Thymus (tissue), 11 donors: ENCODE results near the gene CLK4. TPM values are rescaled to one million over a fixed set of nuclear protein-coding genes. Genes with fewer than 3 reads are reported as not detected.
A peak's percentile ranks its signal among the peaks of the same experiment; 100 is the strongest.

Source experiments
- DNase-seq, 9 donors: peaks; one replicate each; pipeline ENCODE4 v3.0.0-alpha.2; 2013; ENCODE audit warnings: low spot score in 9 of 9, low read depth in 6 of 9, missing footprints in 1 of 9
- H3K27ac ChIP-seq, 2 donors: one replicate each; pipeline ENCODE4 v1.5.1; 2013; ENCODE audit warnings: control low read depth in 1 of 2, low read depth in 1 of 2, low read length in 1 of 2, mild to moderate bottlenecking in 1 of 2, moderate library complexity in 1 of 2
- H3K27me3 ChIP-seq, 2 donors: one replicate each; pipeline ENCODE4 v1.5.1; 2013; ENCODE audit warnings: low read length in 1 of 2; ENCODE audit not compliant: control insufficient read depth in 2 of 2, insufficient read depth in 1 of 2
- H3K36me3 ChIP-seq, 2 donors: one replicate each; pipeline ENCODE4 v1.5.1; 2013; ENCODE audit warnings: low read length in 1 of 2, mild to moderate bottlenecking in 1 of 2, moderate library complexity in 1 of 2; ENCODE audit not compliant: control insufficient read depth in 2 of 2, insufficient read depth in 2 of 2
- H3K4me1 ChIP-seq, 2 donors: one replicate each; pipeline ENCODE4 v1.5.1; 2013; ENCODE audit warnings: low read length in 2 of 2; ENCODE audit not compliant: control insufficient read depth in 2 of 2, insufficient read depth in 2 of 2
- H3K4me3 ChIP-seq, 2 donors: one replicate each; pipeline ENCODE4 v1.5.1; 2013; ENCODE audit warnings: low read length in 2 of 2, control low read depth in 1 of 2, mild to moderate bottlenecking in 1 of 2
- H3K9me3 ChIP-seq, 2 donors: one replicate each; pipeline ENCODE4 v1.5.1; 2013; ENCODE audit warnings: low read length in 1 of 2, mild to moderate bottlenecking in 1 of 2; ENCODE audit not compliant: control insufficient read depth in 2 of 2, insufficient read depth in 1 of 2
- WGBS: extraction: QIAGEN DNeasy Blood & Tissue Kit; methylation state at CpG from one replicate; pipeline ENCODE4 v1.1.7; 2013; 5-methylcytosine and 5-hydroxymethylcytosine counted together
- polyA plus RNA-seq: library from polyadenylated mRNA; stranded (reverse); fragments of 200-250 nt; gene quantifications from one replicate; pipeline ENCODE4 v1.2.3, GENCODE V29; 2013
- total RNA-seq: library from RNA; stranded (reverse); fragments of 120-200 nt; gene quantifications from one replicate; pipeline ENCODE4 v1.2.4, GENCODE V29; 2013
- donor health status: healthy.

CLK4 gene
- total and polyA plus RNA-seq, 2 donors, result 58.0 to 103 TPM

- peaks cover 0 to 10% of the 10 kb centered on the region in 2 donors for H3K36me3 ChIP-seq
- DNase-seq, result no peak
- H3K27ac ChIP-seq, result no peak overlapping the region
- peaks cover 1 to 4% of the 10 kb centered on the region in 2 donors for H3K9me3 ChIP-seq
- H3K4me3 ChIP-seq, result no peak overlapping the region
- H3K27me3 ChIP-seq, result peaks cover 7 to 13% of the 10 kb centered on the region in 2 donors
- peaks cover 0 to 3% of the 10 kb centered on the region in 2 donors for H3K4me1 ChIP-seq
- 99% methylated on average over 2 of the region's 2 CpGs for WGBS
Observed at GRCh38 chr5:178595750-178596149, 31.1 kb downstream of the CLK4 start.

- H3K4me1 ChIP-seq, result peaks cover 4 to 6% of the 10 kb centered on the region in 2 donors
- H3K36me3 ChIP-seq, result peaks cover 0 to 5% of the 10 kb centered on the region in 2 donors
- no peak for DNase-seq
- H3K27me3 ChIP-seq, result peaks cover 12 to 19% of the 10 kb centered on the region in 2 donors
- H3K9me3 ChIP-seq, result peaks cover 2 to 4% of the 10 kb centered on the region in 2 donors
- no peak overlapping the region for H3K4me3 ChIP-seq
- H3K27ac ChIP-seq, result no peak overlapping the region
Observed at GRCh38 chr5:178595150-178595549, 31.7 kb downstream of the CLK4 start.

- H3K9me3 ChIP-seq, result peaks cover 0 to 3% of the 10 kb centered on the region in 2 donors
- H3K4me1 ChIP-seq, result peaks cover 6 to 10% of the 10 kb centered on the region in 2 donors
- no peaks in the 10 kb centered on the region for H3K36me3 ChIP-seq
- no peak overlapping the region for H3K27ac ChIP-seq
- DNase-seq, result no peak
- H3K27me3 ChIP-seq, result peaks cover 37 to 58% of the 10 kb centered on the region in 2 donors
- 48% methylated on average over 9 of the region's 9 CpGs for WGBS
- no peak overlapping the region for H3K4me3 ChIP-seq
Observed at GRCh38 chr5:178590924-178591423, 35.9 kb downstream of the CLK4 start.

GRCh38 chr5:178590141-178590923 is 36.5 kb downstream of the CLK4 start, which contains the start of gene COL23A1:
Gene COL23A1, minus strand, starts transcription at chr5:178590393.
- peaks cover 37 to 65% of the 10 kb centered on the region in 2 donors for H3K27me3 ChIP-seq
- peaks cover 6 to 10% of the 10 kb centered on the region in 2 donors for H3K4me1 ChIP-seq
- H3K27ac ChIP-seq, result no peak within 1 kb of the TSS
- peaks cover 3 to 5% of the 10 kb centered on the region in 2 donors for H3K9me3 ChIP-seq
- WGBS, result 1% methylated on average over 78 of the region's 78 CpGs
- DNase-seq, result peak; percentile 25 to 64 (median 36)
- peak within 1 kb of the TSS in 1 of 2 donors; percentile 52 for H3K4me3 ChIP-seq
- H3K36me3 ChIP-seq, result no peaks in the 10 kb centered on the region

GRCh38 chr5:178589180-178590140 is 37.4 kb downstream of the CLK4 start:
- peak overlapping the region in 1 of 2 donors; percentile 52 for H3K4me3 ChIP-seq
- peaks cover 6% of the 10 kb centered on the region in 2 donors for H3K9me3 ChIP-seq
- WGBS, result 8% methylated on average over 91 of the region's 91 CpGs
- peaks cover 37 to 66% of the 10 kb centered on the region in 2 donors for H3K27me3 ChIP-seq
- H3K36me3 ChIP-seq, result no peaks in the 10 kb centered on the region
- DNase-seq, result peak in 2 of 9 donors; percentile 8 to 15
- no peak overlapping the region for H3K27ac ChIP-seq
- peaks cover 6 to 10% of the 10 kb centered on the region in 2 donors for H3K4me1 ChIP-seq

GRCh38 chr5:178588769-178589168 is 38.1 kb downstream of the CLK4 start:
- WGBS, result 81% methylated on average over 8 of the region's 8 CpGs
- peaks cover 6 to 10% of the 10 kb centered on the region in 2 donors for H3K4me1 ChIP-seq
- no peaks in the 10 kb centered on the region for H3K36me3 ChIP-seq
- H3K27ac ChIP-seq, result no peak overlapping the region
- H3K4me3 ChIP-seq, result no peak overlapping the region
- no peak for DNase-seq
- H3K27me3 ChIP-seq, result peaks cover 37 to 66% of the 10 kb centered on the region in 2 donors
- H3K9me3 ChIP-seq, result peaks cover 5 to 6% of the 10 kb centered on the region in 2 donors

- no peak overlapping the region for H3K27ac ChIP-seq
- H3K4me3 ChIP-seq, result no peak overlapping the region
- 84% methylated on average over 13 of the region's 13 CpGs for WGBS
- no peaks in the 10 kb centered on the region for H3K36me3 ChIP-seq
- peaks cover 37 to 66% of the 10 kb centered on the region in 2 donors for H3K27me3 ChIP-seq
- no peak for DNase-seq
- peaks cover 5 to 6% of the 10 kb centered on the region in 2 donors for H3K9me3 ChIP-seq
- H3K4me1 ChIP-seq, result peaks cover 6 to 10% of the 10 kb centered on the region in 2 donors
Observed at GRCh38 chr5:178587763-178588611, 38.9 kb downstream of the CLK4 start.

- Histone ChIP-seq H3K4me3 (no peak overlapping the region), H3K36me3 (no peaks in the 10 kb centered on the region), H3K9me3 (peaks cover 5 to 6% of the 10 kb centered on the region in 2 donors), H3K4me1 (peaks cover 6 to 10% of the 10 kb centered on the region in 2 donors), H3K27me3 (peaks cover 37 to 63% of the 10 kb centered on the region in 2 donors), H3K27ac (no peak overlapping the region)
- no peak for DNase-seq
- WGBS, result 96% methylated on average over 2 of the region's 2 CpGs
Observed at GRCh38 chr5:178586396-178586795, 40.5 kb downstream of the CLK4 start.
